NCI-H1694 (cell line): ENCODE results near the gene INF2.

Source experiments
- DNase-seq: peaks from one replicate; lab custom pipeline; 2025; lab: John Stamatoyannopoulos, UW

The INF2 gene

GRCh38 chr14:104676694-104677511 is 12.5 kb upstream of the INF2 start:
- DNase-seq = no peak

- peak; percentile 75 for DNase-seq
These were observed 11.7 kb upstream of the INF2 start for GRCh38 chr14:104677512-104678332.

GRCh38 chr14:104678346-104678745 is 11.1 kb upstream of the INF2 start:
- peak; percentile 82 for DNase-seq

GRCh38 chr14:104678901-104679705 is 10.3 kb upstream of the INF2 start:
- no peak for DNase-seq

- DNase-seq = no peak
These were observed 9.2 kb upstream of the INF2 start for GRCh38 chr14:104680056-104680805.

GRCh38 chr14:104680806-104681688 is 8.4 kb upstream of the INF2 start:
- peak; percentile 83 for DNase-seq

- peak; percentile 45 for DNase-seq
These were observed 7.7 kb upstream of the INF2 start for GRCh38 chr14:104681689-104682074.

GRCh38 chr14:104682107-104682593 is 7.3 kb upstream of the INF2 start:
- no peak for DNase-seq

GRCh38 chr14:104683653-104684448 is 5.6 kb upstream of the INF2 start:
- DNase-seq = no peak

GRCh38 chr14:104684449-104684821 is 5.0 kb upstream of the INF2 start:
- no peak for DNase-seq

- DNase-seq = no peak
These were observed 4.0 kb upstream of the INF2 start for GRCh38 chr14:104685216-104685997.

GRCh38 chr14:104685998-104686610 is 3.3 kb upstream of the INF2 start:
- DNase-seq = no peak

GRCh38 chr14:104686624-104687517 is 2.5 kb upstream of the INF2 start:
- DNase-seq = no peak

GRCh38 chr14:104687601-104688504 is 1.6 kb upstream of the INF2 start:
- no peak for DNase-seq

GRCh38 chr14:104688505-104689108 is 811 bp upstream of the INF2 start:
- no peak for DNase-seq
